ENCODE data around the gene TAB2.

Gene TAB2

GRCh38 chr6:149450679-149451375, 133.3 kb downstream of the TAB2 start:
- TF ChIP-seq ZNF70 (CRISPR knock-in tag; IDR thresholded peaks at IDR 0.05) (no peak), OSR1 (CRISPR knock-in tag; IDR thresholded peaks at IDR 0.05) (no peak), ISL1 (CRISPR knock-in tag; IDR thresholded peaks at IDR 0.05) (no peak), TCF4 (CRISPR knock-in tag; IDR thresholded peaks at IDR 0.05; ENCODE audit: borderline replicate concordance) (no peak), ZFP30 (CRISPR knock-in tag; IDR thresholded peaks at IDR 0.05) (no peak), TOX (CRISPR knock-in tag; IDR thresholded peaks at IDR 0.05; ENCODE audit: borderline replicate concordance) (no peak)
- ATAC-seq: no peak

- no peak for ATAC-seq
- TF ChIP-seq PATZ1 (CRISPR knock-in tag; IDR thresholded peaks at IDR 0.05; ENCODE audit: borderline replicate concordance): no peak
- TF ChIP-seq CSDC2 (CRISPR knock-in tag; IDR thresholded peaks at IDR 0.05): no peak
- no peak for TF ChIP-seq TSHZ2 (CRISPR knock-in tag; IDR thresholded peaks at IDR 0.05)
- no peak for TF ChIP-seq GLIS3 (CRISPR knock-in tag; IDR thresholded peaks at IDR 0.05)
- TF ChIP-seq ARNTL (CRISPR knock-in tag; IDR thresholded peaks at IDR 0.05; ENCODE audit: borderline replicate concordance, low read depth): no peak
- TF ChIP-seq CSRNP3 (CRISPR knock-in tag; IDR thresholded peaks at IDR 0.05): no peak
- TF ChIP-seq POU6F1 (CRISPR knock-in tag; IDR thresholded peaks at IDR 0.05; ENCODE audit: borderline replicate concordance, low read depth): no peak
- no peak for TF ChIP-seq ZNF70 (CRISPR knock-in tag; IDR thresholded peaks at IDR 0.05)
- no peak for TF ChIP-seq RARB (CRISPR knock-in tag; IDR thresholded peaks at IDR 0.05)
- no peak for TF ChIP-seq ZFP30 (CRISPR knock-in tag; IDR thresholded peaks at IDR 0.05)
- TF ChIP-seq ISL1 (CRISPR knock-in tag; IDR thresholded peaks at IDR 0.05): no peak
- no peak for TF ChIP-seq ZFP3 (CRISPR knock-in tag; IDR thresholded peaks at IDR 0.05)
- no peak for TF ChIP-seq TOX (CRISPR knock-in tag; IDR thresholded peaks at IDR 0.05; ENCODE audit: borderline replicate concordance)
- TF ChIP-seq ESRRG (CRISPR knock-in tag; IDR thresholded peaks at IDR 0.05): no peak
Observed at GRCh38 chr6:149451376-149452036, 134.0 kb downstream of the TAB2 start.

- no peak for ATAC-seq
- TF ChIP-seq TCF4 (CRISPR knock-in tag; IDR thresholded peaks at IDR 0.05; ENCODE audit: borderline replicate concordance): no peak
- TF ChIP-seq ZNF70 (CRISPR knock-in tag; IDR thresholded peaks at IDR 0.05): no peak
- no peak for TF ChIP-seq TOX (CRISPR knock-in tag; IDR thresholded peaks at IDR 0.05; ENCODE audit: borderline replicate concordance)
- no peak for TF ChIP-seq CREB5 (CRISPR knock-in tag; IDR thresholded peaks at IDR 0.05; ENCODE audit: low read depth)
- no peak for TF ChIP-seq OSR1 (CRISPR knock-in tag; IDR thresholded peaks at IDR 0.05)
- no peak for TF ChIP-seq ARNTL (CRISPR knock-in tag; IDR thresholded peaks at IDR 0.05; ENCODE audit: borderline replicate concordance, low read depth)
- no peak for TF ChIP-seq ESRRG (CRISPR knock-in tag; IDR thresholded peaks at IDR 0.05)
- TF ChIP-seq ZNF8 (CRISPR knock-in tag; IDR thresholded peaks at IDR 0.05): no peak
- no peak for TF ChIP-seq ZFP3 (CRISPR knock-in tag; IDR thresholded peaks at IDR 0.05)
- TF ChIP-seq GLIS3 (CRISPR knock-in tag; IDR thresholded peaks at IDR 0.05): no peak
- TF ChIP-seq SNAI2 (CRISPR knock-in tag; IDR thresholded peaks at IDR 0.05): no peak
- no peak for TF ChIP-seq PPARA (CRISPR knock-in tag; IDR thresholded peaks at IDR 0.05; ENCODE audit: borderline replicate concordance)
- TF ChIP-seq PATZ1 (CRISPR knock-in tag; IDR thresholded peaks at IDR 0.05; ENCODE audit: borderline replicate concordance): no peak
- TF ChIP-seq ZNF565 (CRISPR knock-in tag; conservative IDR thresholded peaks at IDR 0.05; ENCODE audit: low read depth): no peak
- no peak for TF ChIP-seq BACH2 (CRISPR knock-in tag; IDR thresholded peaks at IDR 0.05; ENCODE audit: borderline replicate concordance)
- TF ChIP-seq ZFP30 (CRISPR knock-in tag; IDR thresholded peaks at IDR 0.05): no peak
Observed at GRCh38 chr6:149452037-149452939, 134.8 kb downstream of the TAB2 start.

Data from SK-N-SH treated with all-trans-retinoic acid at 6 μM for 48 hours (cell line).